Activated T-helper 2 cell treated with anti-CD3 and anti-CD28 coated beads, Interferon-gamma antibody, Interleukin-2, Interleukin-4, amounts not matched to agents 10 μg/mL and 5 μg/mL and 100 μg/mL, durations not matched to agents 14 hours and 24 hours and 36 hours (primary cell): ENCODE measurements around the gene CARD6. TPM values are rescaled to one million over a fixed set of nuclear protein-coding genes. Genes with fewer than 3 reads are reported as not detected.
"Not testable (repeated sequence)": the region's sequence is repeated elsewhere in the genome, so short reads cannot be mapped to it uniquely, and the experiment has no call there.

ENCODE experiments used
- DNase-seq: peaks from one replicate; pipeline ENCODE4 v3.0.0; 2021; ENCODE audit warnings: low spot score
- H3K27ac Mint-ChIP-seq: one replicate; pipeline ENCODE4 v1.8.0; 2021; ENCODE audit warnings: mixed read lengths
- H3K27me3 Mint-ChIP-seq: one replicate; pipeline ENCODE4 v1.8.0; 2021; ENCODE audit warnings: low read depth, mixed read lengths
- H3K36me3 Mint-ChIP-seq: one replicate; pipeline ENCODE4 v1.8.0; 2021; ENCODE audit warnings: low read depth, mixed read lengths
- H3K4me1 Mint-ChIP-seq: one replicate; pipeline ENCODE4 v1.8.0; 2021; ENCODE audit warnings: low read depth, mixed read lengths
- H3K4me3 Mint-ChIP-seq: one replicate; pipeline ENCODE4 v1.8.0; 2021; ENCODE audit warnings: low read depth, mild to moderate bottlenecking, moderate library complexity, mixed read lengths
- H3K9me3 Mint-ChIP-seq: one replicate; pipeline ENCODE4 v1.8.0; 2021; ENCODE audit warnings: mixed read lengths
- intact Hi-C: fragments of 100-400 bp; cut with micrococcal nuclease; formaldehyde crosslinking; loops from one replicate; pipeline ENCODE4 v1.15.1; 2023
- total RNA-seq: library from RNA; stranded (reverse); gene quantifications from 2 replicates; pipeline ENCODE4 v1.2.3, GENCODE V29; 2022

CARD6 gene
- 1.5 and 1.6 TPM in 2 replicates for total RNA-seq

- H3K36me3 Mint-ChIP-seq, result no peaks in the 10 kb centered on the region
- H3K9me3 Mint-ChIP-seq, result peaks cover 4% of the 10 kb centered on the region
- no peak for DNase-seq
- peaks cover 10% of the 10 kb centered on the region for H3K27me3 Mint-ChIP-seq
- H3K27ac Mint-ChIP-seq, result peak within 1 kb of the TSS; percentile 69
- intact Hi-C loops, result loop anchor here (5.0 kb wide), 1 partner anchor 36 kb away; no protein-coding TSS in a partner anchor
- peaks cover 25% of the 10 kb centered on the region for H3K4me1 Mint-ChIP-seq
- peak within 1 kb of the TSS; percentile 81 for H3K4me3 Mint-ChIP-seq
Measured at GRCh38 chr5:40841068-40841805, at the start of gene CARD6. Gene CARD6 (plus strand): TSS chr5:40841367. CDS start chr5:40841383, 16 bp downstream.

GRCh38 chr5:40791715-40792139 is 49.4 kb upstream of the CARD6 start:
- H3K4me1 Mint-ChIP-seq, result peaks cover 27% of the 10 kb centered on the region
- H3K36me3 Mint-ChIP-seq, result peaks cover 54% of the 10 kb centered on the region
- H3K27me3 Mint-ChIP-seq, result no peaks in the 10 kb centered on the region
- DNase-seq, result no peak
- no peak overlapping the region for H3K4me3 Mint-ChIP-seq
- no peak overlapping the region for H3K27ac Mint-ChIP-seq
- intact Hi-C loops, result no loop called here
- H3K9me3 Mint-ChIP-seq, result peaks cover 15% of the 10 kb centered on the region

- DNase-seq, intact Hi-C loops, H3K4me3 Mint-ChIP-seq, H3K27ac Mint-ChIP-seq, H3K27me3 Mint-ChIP-seq: not testable (repeated sequence)
- Mint-ChIP-seq H3K4me1 (peaks cover 29% of the 10 kb centered on the region), H3K36me3 (peaks cover 51% of the 10 kb centered on the region), H3K9me3 (peaks cover 11% of the 10 kb centered on the region)
Measured at GRCh38 chr5:40792691-40793090, 48.5 kb upstream of the CARD6 start.

- H3K27ac Mint-ChIP-seq, intact Hi-C loops, H3K9me3 Mint-ChIP-seq, H3K4me3 Mint-ChIP-seq, DNase-seq, H3K27me3 Mint-ChIP-seq: not testable (repeated sequence)
- Mint-ChIP-seq H3K4me1 (peaks cover 38% of the 10 kb centered on the region), H3K36me3 (peaks cover 35% of the 10 kb centered on the region)
Measured at GRCh38 chr5:40794340-40794739, 46.8 kb upstream of the CARD6 start.

GRCh38 chr5:40794877-40795276 is 46.3 kb upstream of the CARD6 start:
- Mint-ChIP-seq H3K4me1 (peaks cover 39% of the 10 kb centered on the region), H3K36me3 (peaks cover 32% of the 10 kb centered on the region)
- intact Hi-C loops, H3K9me3 Mint-ChIP-seq, DNase-seq, H3K4me3 Mint-ChIP-seq, H3K27ac Mint-ChIP-seq, H3K27me3 Mint-ChIP-seq: not testable (repeated sequence)

- H3K27me3 Mint-ChIP-seq, result peaks cover 1% of the 10 kb centered on the region
- no peak overlapping the region for H3K27ac Mint-ChIP-seq
- H3K36me3 Mint-ChIP-seq, result peaks cover 32% of the 10 kb centered on the region
- no peaks in the 10 kb centered on the region for H3K9me3 Mint-ChIP-seq
- H3K4me1 Mint-ChIP-seq, result peaks cover 33% of the 10 kb centered on the region
- DNase-seq, result no peak
- H3K4me3 Mint-ChIP-seq, result peak overlapping the region; percentile 88
- intact Hi-C loops, result loop anchor here (2.0 kb wide), 1 partner anchor 20 kb away; no protein-coding TSS in a partner anchor
Measured at GRCh38 chr5:40796487-40796889, 44.7 kb upstream of the CARD6 start.

- H3K27me3 Mint-ChIP-seq, result peaks cover 4% of the 10 kb centered on the region
- peaks cover 32% of the 10 kb centered on the region for H3K36me3 Mint-ChIP-seq
- H3K4me3 Mint-ChIP-seq, result peak overlapping the region; percentile 88
- DNase-seq, result peak; percentile 68
- intact Hi-C loops, result loop anchor here (1.0 to 2.0 kb wide), 4 partner anchors 16 to 42 kb away; partner anchors contain the start of genes RPL37 and TTC33
- H3K9me3 Mint-ChIP-seq, result no peaks in the 10 kb centered on the region
- H3K4me1 Mint-ChIP-seq, result peaks cover 33% of the 10 kb centered on the region
- peak overlapping the region; percentile 81 for H3K27ac Mint-ChIP-seq
Measured at GRCh38 chr5:40797273-40798011, 43.7 kb upstream of the CARD6 start.

GRCh38 chr5:40798012-40798800 is 43.0 kb upstream of the CARD6 start, which contains the start of gene PRKAA1:
Gene PRKAA1 (minus strand): TSS chr5:40798374. CDS start chr5:40798189, 185 bp downstream.
- Mint-ChIP-seq H3K36me3 (peaks cover 31% of the 10 kb centered on the region), H3K4me3 (peak within 1 kb of the TSS; percentile 88), H3K4me1 (peaks cover 33% of the 10 kb centered on the region), H3K27ac (peak within 1 kb of the TSS; percentile 90), H3K9me3 (no peaks in the 10 kb centered on the region), H3K27me3 (peaks cover 9% of the 10 kb centered on the region)
- peak; percentile 86 for DNase-seq
- intact Hi-C loops, result loop anchor here (1.0 kb wide), 3 partner anchors 15 to 43 kb away; partner anchors contain the start of genes RPL37 and TTC33

- Mint-ChIP-seq H3K36me3 (peaks cover 25% of the 10 kb centered on the region), H3K4me3 (peak overlapping the region; percentile 82), H3K27ac (peak overlapping the region; percentile 90), H3K27me3 (peaks cover 9% of the 10 kb centered on the region), H3K4me1 (peaks cover 31% of the 10 kb centered on the region), H3K9me3 (no peaks in the 10 kb centered on the region)
- no peak for DNase-seq
- intact Hi-C loops, result loop anchor here (1.0 kb wide), 3 partner anchors 14 to 44 kb away; partner anchors contain the start of genes RPL37 and TTC33
Measured at GRCh38 chr5:40798801-40799210, 42.4 kb upstream of the CARD6 start.

GRCh38 chr5:40799258-40799657 is 41.9 kb upstream of the CARD6 start:
- peaks cover 21% of the 10 kb centered on the region for H3K36me3 Mint-ChIP-seq
- H3K27me3 Mint-ChIP-seq, result peaks cover 9% of the 10 kb centered on the region
- no peak overlapping the region for H3K27ac Mint-ChIP-seq
- peaks cover 27% of the 10 kb centered on the region for H3K4me1 Mint-ChIP-seq
- DNase-seq, result no peak
- no peak overlapping the region for H3K4me3 Mint-ChIP-seq
- intact Hi-C loops, result no loop called here
- no peaks in the 10 kb centered on the region for H3K9me3 Mint-ChIP-seq

- Mint-ChIP-seq H3K27ac (no peak overlapping the region), H3K9me3 (no peaks in the 10 kb centered on the region), H3K4me3 (no peak overlapping the region), H3K36me3 (no peaks in the 10 kb centered on the region), H3K27me3 (peaks cover 9% of the 10 kb centered on the region), H3K4me1 (peaks cover 11% of the 10 kb centered on the region)
- DNase-seq, result no peak
- intact Hi-C loops, result no loop called here
Measured at GRCh38 chr5:40801771-40802562, 39.2 kb upstream of the CARD6 start.
